ENCODE measurements around the gene WWOX.

WWOX gene

GRCh38 chr16:78523212-78523985 is 423.9 kb downstream of the WWOX start:
- no peak for DNase-seq (ENCODE audit: low read depth, low spot score)

DNA sequence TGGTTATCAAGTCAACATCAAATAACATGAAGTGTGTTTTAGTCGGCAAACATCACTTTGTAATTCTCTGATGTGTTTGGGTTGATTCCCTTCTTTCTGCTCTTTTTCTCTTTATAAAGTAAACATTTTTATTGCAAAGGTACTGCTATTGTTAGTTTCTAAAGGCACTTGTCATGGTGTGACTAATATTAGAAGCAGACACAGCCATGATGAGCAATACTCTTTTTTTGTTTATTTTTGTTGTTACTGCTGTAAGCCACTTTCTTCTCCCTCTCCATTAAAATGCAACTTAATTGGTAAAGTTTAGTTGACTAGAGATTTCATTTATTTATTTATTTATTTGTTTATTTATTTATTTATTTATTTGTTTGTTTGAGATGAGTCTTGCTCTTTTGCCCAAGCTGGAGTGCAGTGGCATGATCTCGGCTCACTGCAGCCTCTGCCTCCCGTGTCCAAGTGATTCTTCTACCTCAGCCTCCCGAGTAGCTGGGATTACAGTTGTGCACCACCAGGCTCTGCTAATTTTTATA is 424.7 kb downstream of the WWOX start:
- no peak for DNase-seq (ENCODE audit: low read depth, low spot score)

- peak; percentile 68 for DNase-seq (ENCODE audit: low read depth, low spot score)
Observed at GRCh38 chr16:78528265-78528664, 428.8 kb downstream of the WWOX start.

- DNase-seq (ENCODE audit: low read depth, low spot score): no peak
Observed at GRCh38 chr16:78529881-78530280, 430.4 kb downstream of the WWOX start.

- no peak for DNase-seq (ENCODE audit: low read depth, low spot score)
Observed at GRCh38 chr16:78530283-78530682, 430.8 kb downstream of the WWOX start.

- DNase-seq (ENCODE audit: low read depth, low spot score): no peak
Observed at GRCh38 chr16:78535098-78535497, 435.6 kb downstream of the WWOX start.

DNA sequence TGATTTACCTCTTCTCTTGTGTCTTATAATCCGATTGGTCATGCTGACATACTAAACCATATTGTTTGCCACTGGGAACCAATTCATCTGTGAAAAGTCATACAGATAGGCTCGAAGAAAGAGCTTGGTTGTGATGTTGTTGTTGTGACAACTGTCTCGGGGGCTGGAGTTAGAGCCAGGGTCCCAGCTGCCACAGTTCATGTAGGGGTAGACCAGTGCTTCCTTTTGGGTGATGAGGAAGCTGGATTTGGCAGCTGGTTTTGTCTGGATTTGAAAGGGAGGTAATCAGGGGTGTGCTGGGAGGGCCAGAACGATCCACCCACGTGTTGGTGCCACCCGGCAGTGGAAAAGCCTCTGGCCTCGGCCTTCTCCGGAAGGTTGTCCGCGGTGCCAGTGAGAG is 438.1 kb downstream of the WWOX start:
- no peak for DNase-seq (ENCODE audit: low read depth, low spot score)

- no peak for DNase-seq (ENCODE audit: low read depth, low spot score)
Observed at GRCh38 chr16:78538292-78538691, 438.8 kb downstream of the WWOX start.

GRCh38 chr16:78538919-78539318 is 439.5 kb downstream of the WWOX start:
- DNase-seq (ENCODE audit: low read depth, low spot score): no peak

DNA sequence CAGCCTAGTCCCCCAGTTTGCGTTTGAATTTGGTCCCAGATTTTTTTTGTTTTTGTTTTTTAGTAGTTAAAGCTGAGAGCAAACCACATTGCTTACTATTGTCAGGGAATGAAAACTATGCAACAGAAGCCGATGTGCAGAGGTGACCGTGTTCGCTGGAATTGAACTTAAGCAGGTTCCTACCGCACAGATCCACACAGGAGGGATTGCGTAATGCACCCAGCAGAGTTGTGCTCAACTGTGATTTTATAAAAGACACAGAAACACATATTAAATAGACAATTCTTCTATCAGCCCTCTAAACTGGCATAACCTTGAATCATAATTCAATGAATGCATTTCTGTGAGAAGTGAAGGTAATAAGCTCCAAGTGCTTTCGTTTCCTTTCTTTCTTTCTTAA is 443.0 kb downstream of the WWOX start:
- no peak for DNase-seq (ENCODE audit: low read depth, low spot score)

DNA sequence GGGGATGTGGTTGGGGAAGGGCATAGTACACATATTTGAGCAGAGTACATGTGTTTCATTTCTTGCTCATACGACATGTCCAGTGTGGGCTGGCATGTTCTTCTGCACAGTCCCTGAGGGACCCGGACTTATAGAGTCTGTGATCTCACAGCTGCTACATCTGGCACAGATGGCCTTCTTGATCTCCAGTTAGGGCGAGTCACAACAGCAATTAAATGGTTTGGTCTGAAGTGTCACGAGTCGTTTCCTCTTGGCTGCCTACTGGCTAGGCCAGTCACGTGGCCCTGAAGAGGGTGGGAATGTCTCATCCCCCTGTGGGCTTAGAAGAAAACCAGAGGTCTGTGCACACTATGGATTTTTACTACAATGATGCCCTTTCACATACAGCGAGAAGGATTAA is 443.6 kb downstream of the WWOX start:
- no peak for DNase-seq (ENCODE audit: low read depth, low spot score)

DNA sequence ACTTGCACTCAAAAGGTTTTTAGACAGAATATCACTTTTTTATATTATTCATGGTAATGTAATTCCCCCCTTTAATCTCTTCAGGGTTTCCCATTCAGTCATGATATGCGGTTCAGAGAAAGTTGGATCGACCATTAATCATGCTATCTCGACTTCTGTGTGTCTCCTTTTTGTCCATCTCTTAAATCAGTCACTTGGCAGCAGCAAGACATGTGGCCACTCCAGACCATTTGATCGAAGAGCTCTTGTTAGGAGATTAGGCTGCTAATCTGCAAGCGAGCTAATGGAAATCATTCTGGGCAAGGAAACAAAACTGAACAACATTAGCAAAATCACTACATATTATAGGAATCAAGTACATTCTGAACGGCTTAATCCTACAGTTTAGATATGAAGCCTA is 449.9 kb downstream of the WWOX start:
- DNase-seq (ENCODE audit: low read depth, low spot score): no peak

- DNase-seq (ENCODE audit: low read depth, low spot score): no peak
Observed at GRCh38 chr16:78551487-78552085, 452.1 kb downstream of the WWOX start.

- DNase-seq (ENCODE audit: low read depth, low spot score): no peak
Observed at GRCh38 chr16:78552106-78552675, 452.7 kb downstream of the WWOX start.

DNA sequence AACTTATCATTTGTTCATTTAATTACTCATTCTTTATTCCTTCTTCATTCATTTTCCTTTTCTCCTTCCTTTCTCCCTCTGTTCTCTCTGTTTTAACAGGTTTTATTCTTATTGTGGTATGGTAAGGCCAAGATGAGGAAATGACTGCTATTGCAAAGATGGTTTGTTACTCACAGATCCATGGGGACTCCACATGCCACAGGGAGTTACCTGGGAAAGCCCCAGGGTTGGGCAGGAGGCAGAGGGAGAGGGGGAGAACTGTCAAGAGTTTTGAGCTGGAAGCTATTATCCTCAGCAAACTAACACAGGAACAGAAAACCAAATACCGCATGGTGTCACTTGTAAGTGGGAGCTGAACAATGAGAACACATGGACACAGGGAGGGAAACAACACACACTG is 453.3 kb downstream of the WWOX start:
- DNase-seq (ENCODE audit: low read depth, low spot score): no peak

DNA sequence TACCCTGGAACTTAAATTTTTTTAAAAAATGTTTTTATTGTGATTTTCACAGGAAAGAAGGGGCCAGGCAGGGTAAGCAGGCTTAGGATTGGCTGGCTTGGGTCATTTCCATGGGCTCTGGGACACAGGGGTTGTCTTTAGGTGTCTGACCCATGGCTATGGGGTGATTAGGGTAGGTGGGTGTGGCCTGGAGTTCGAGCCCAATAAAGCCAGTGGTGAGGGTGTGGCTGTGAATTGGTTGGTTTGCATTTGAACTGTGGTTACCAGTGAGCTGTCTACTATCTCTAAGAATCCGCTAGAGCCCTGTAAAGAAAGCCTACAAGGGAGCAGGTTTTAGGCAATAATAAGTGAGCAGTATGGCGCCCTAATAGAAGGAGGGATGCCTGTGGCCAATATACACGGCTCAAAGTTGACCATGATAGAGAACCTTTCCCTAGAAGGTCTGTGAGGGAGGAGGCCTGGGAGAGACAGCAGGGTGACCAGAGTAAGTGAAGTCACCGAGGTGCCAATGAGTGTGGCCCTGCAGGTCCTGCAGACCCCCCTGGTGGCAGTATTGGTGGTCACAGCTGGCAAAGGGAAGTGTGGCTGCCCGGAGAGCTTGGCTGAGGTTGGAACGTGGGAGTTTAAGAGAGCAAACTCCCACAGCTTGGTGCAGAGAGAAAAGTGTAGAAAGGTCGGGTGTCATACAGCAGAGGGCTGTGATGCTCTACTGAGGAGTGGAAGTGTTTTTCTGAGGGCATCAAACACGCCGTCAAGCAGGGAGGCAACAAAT is 454.0 kb downstream of the WWOX start:
- DNase-seq (ENCODE audit: low read depth, low spot score): no peak

- no peak for DNase-seq (ENCODE audit: low read depth, low spot score)
Observed at GRCh38 chr16:78556421-78556820, 457.0 kb downstream of the WWOX start.

DNA sequence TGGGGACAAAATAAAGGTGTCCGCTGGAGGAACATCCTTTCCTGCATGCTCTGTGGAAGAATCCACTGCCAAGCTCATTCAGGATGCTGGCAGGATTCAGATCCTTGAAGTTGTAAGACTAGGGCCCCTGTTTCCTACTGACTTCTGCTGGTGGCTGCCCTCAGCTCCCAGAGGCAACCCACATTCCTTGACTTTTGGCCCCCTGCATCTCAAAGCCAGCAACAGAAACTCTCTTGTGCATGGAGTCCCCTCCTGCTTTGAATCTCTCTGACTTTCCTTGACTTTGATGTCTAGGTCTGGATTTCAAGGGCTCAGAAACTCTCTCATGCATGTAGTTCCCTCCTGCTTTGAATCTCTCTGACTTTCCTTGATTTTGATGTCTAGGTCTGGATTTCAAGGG is 461.5 kb downstream of the WWOX start:
- DNase-seq (ENCODE audit: low read depth, low spot score): no peak

DNA sequence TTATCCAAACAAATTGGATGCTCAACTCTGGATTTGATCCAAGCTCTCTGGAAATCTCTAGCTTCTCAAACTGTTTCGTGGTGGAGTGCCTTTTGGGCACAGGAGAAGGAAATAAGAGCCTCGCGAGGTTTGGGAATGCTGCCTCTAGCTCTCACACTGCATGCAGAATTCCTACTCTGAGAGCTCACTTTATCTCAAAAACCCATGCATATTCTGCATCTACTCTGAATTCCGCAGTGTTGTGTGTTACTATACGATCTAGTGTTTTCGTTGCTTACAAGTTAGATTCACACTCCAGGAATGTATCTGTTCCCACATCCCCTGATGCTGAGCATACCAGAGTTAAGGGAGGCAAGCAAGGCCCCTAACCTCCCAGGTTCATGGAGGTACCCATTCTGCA is 462.7 kb downstream of the WWOX start:
- peak; percentile 41 for DNase-seq (ENCODE audit: low read depth, low spot score)

DNA sequence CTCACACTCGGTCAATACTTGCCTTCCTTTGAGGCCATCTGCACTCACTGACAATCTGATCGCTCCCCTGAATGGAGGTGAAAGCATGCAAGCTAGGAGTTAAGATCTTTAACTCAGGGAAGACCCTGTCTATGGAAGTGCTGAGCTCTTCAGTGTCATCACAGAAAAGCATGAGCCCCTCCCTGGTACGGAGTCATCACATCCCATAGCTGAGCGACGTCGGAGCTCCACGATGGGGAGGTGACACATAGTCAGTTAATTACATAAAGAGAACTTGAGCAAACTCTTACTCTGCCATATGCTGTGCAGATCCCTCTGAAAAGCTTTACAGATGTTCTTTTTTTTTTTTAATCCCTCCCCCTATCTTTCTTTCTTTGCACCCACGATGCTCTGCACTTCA is 463.2 kb downstream of the WWOX start:
- no peak for DNase-seq (ENCODE audit: low read depth, low spot score)

DNA sequence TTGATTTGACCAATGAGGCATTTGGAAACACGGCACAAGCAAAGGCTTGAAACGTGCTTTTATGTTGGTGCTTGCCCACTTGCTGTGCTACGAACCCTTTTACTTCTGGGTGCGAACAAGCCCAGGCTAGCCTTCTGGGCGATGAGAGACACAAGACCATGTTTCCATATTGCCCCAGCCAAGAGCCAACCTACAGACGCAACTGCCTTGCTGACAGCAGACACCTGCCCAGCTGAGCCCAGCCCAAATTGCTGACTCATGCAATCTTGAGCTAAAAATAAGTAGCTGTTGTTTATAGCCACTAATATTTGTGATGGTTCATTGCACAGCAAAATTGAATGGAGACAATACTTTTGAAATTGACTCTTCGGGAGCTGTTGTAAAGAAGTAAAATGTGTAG is 464.5 kb downstream of the WWOX start:
- peak; percentile 27 for DNase-seq (ENCODE audit: low read depth, low spot score)

DNA sequence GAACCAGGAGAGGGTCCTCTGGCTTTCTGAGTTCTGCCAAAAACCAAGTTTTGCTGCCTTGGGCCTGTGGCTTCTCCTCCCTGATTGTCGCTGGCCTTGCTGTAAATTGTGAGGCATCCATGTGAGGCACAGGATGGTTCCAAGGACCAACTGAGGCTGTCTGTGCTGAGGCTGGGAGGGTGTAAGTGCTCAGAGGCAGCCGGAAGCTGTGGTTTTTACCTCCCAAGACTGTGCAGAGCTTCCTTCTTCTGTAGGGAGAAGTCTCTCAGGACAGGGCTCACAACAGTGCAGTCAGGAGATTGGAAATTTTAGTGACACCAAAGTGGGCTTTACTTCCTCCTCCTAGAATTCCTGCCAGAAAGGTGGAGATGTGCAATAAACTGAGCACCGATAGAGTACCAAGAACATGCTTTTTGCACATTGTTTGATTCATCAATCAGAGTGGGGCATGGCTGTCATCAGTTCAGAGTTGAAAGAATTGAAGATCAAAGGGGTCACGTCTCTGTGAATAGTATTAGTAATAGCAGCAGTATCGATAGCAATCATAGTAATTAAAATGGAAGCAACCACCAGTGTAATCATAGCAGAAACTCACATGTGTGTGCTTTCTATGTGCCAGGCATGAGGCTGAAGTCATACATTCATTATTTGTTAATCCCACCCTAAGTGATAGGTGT is 467.1 kb downstream of the WWOX start:
- DNase-seq (ENCODE audit: low read depth, low spot score): no peak
